ENCODE data around the gene ACADL.

Gene ACADL

GRCh38 chr2:210224941-210225672, at the start of gene ACADL:
Gene ACADL (minus strand): TSS chr2:210225447. CDS start chr2:210225263, 184 bp downstream.
- DNase-seq = no peak

- no peak for DNase-seq
Observed at GRCh38 chr2:210271300-210271699, 46.1 kb upstream of the ACADL start.

GRCh38 chr2:210269148-210269547, 43.9 kb upstream of the ACADL start:
- no peak for DNase-seq

- no peak for DNase-seq
Observed at GRCh38 chr2:210268281-210268680, 43.0 kb upstream of the ACADL start.

DNA sequence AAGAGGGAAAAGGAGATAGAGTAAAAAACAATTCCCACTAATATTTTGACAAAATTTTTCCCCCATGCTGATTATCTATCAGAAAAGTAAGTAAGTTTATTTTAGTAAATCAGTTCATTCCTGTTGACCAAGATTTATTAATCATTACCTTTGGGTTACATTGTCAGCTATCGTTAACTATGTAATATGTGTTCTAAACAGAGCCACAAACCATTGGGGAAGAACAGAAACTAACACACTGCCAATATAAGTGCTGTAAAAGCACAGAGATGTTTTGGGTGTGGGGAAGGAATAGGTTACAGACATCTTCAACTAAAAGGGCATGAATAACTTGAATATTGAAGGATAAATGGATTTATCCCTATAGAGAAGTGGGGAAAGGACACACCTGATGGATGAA, 42.5 kb upstream of the ACADL start:
- DNase-seq = no peak

- DNase-seq = no peak
Observed at GRCh38 chr2:210264282-210264681, 39.0 kb upstream of the ACADL start.

GRCh38 chr2:210263841-210264240, 38.6 kb upstream of the ACADL start:
- no peak for DNase-seq

- no peak for DNase-seq
Observed at GRCh38 chr2:210262036-210262435, 36.8 kb upstream of the ACADL start.

DNA sequence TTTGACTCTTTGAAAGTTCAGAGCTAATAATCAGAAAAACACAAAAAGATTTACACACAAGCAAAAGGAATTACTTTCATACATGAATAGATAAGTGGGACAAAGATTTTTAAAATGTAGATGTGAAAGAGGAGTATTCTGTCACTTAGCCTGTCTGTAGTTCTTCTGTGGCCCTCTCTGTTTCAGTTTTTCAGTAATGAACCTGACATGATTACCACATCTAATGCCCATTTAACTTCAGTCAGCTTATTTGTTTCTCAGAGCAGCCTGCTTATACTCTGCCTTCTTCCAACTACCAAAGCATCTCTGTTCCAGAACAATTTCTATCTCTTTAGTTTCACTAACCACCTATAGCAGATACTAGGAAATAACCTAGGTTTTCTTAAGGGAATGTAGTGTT, 34.4 kb upstream of the ACADL start:
- no peak for DNase-seq

DNA sequence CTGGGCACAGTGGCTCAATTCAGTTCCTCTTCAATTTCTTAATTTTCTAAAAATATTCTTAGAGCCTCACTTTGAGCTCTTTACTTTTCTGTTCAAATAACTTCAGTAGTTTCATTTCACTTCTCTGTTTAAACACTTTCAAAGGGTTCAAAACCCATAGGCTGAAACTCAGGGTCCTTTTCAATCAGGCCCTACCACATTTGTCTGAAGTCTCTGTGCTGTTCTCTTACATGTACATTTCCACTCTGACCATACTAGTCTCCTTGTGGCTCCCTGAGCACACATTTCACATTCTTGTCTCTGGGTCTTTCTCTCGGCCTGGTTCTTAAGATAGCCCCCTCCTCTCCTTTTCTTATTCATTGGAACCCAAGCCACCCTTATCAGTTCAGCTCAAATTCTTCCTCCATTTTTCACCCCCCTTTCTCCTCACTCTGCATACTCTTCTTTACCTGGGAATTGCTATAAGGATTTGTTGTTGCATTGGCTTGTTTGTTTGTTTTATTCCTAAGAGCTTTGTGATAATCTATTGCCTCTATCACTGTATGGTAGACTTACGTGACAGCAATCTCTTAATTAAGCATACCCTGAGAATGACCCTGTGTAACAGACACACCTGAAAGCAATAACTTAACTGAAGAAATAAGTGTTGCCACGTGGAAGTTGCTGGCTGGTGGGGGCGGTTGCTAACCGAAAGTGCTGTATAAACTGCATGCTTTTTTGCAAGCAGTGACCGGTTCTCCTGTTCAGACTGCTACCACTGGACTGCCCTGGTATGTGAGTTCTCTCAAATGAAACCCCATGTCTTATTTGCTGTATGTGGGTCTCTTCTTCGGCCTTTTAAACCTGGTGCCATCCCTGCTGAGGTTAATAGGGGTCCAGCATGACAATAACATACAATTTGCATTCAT, 27.7 kb upstream of the ACADL start:
- no peak for DNase-seq

- DNase-seq = no peak
Observed at GRCh38 chr2:210250622-210251021, 25.4 kb upstream of the ACADL start.

- no peak for DNase-seq
Observed at GRCh38 chr2:210233487-210233886, 8.2 kb upstream of the ACADL start.

GRCh38 chr2:210230984-210231383, 5.7 kb upstream of the ACADL start:
- no peak for DNase-seq

DNA sequence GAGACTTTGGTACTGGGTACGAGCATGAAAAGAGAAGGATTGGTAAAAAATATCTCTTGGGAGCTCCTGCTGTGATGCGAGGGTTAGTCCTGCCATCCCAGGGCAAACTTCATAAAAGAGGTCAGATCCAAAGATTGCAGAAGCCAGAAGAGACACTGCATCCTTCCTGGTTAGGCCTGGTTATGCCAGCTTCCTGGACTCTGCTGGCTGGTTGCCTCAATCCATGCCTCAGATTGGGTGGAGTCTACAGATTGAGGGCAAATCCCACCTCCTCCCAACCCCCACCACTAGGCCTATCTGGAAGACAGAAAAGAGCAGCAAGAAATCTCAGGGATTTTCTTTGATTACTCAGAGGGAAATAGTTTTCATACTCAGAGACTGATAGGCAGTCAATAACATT, 5.3 kb upstream of the ACADL start:
- no peak for DNase-seq

- no peak for DNase-seq
Observed at GRCh38 chr2:210228586-210228985, 3.3 kb upstream of the ACADL start.

GRCh38 chr2:210227290-210228088, 2.2 kb upstream of the ACADL start:
- DNase-seq = no peak

DNA sequence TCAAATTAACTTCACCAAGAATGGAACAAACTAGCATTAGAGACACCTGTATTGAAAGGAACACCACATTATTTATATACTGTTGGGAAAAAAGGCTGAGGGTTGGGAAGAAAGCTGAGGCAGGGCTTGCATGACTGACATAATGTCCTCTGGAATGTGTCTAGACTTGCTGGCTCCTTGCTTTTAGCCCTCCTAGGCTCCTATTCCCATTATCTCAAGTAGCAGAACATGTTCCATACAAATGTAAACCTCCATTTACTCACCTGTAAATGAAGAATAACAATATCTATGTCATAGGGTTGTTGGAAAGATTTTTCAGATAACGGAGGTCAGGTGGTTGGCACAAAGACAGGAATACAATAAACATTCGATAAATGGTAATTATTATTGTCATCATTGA, 976 bp upstream of the ACADL start:
- DNase-seq = no peak

- DNase-seq = no peak
Observed at GRCh38 chr2:210224591-210224940, 681 bp downstream of the ACADL start.

DNA sequence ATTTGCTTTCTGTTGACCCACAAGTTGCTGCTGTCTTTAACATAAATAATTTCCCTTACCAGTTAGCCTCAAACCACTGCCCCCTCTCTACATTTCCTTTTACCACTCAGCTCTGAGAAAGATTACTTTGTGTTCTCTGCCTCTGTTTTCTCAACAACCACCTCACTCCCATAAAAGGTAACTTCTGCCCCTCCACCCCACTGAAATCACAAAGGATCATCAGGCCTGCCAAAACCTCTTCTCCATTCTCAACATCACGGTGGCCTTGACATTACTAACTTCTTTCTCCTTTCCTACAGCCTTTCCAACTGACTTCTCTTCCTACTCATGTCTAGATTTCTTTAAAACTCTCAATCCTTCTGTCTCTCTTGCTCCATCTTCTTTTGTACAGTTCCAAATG, 10.1 kb downstream of the ACADL start:
- no peak for DNase-seq

- DNase-seq = no peak
Observed at GRCh38 chr2:210210185-210210584, 15.1 kb downstream of the ACADL start.

DNA sequence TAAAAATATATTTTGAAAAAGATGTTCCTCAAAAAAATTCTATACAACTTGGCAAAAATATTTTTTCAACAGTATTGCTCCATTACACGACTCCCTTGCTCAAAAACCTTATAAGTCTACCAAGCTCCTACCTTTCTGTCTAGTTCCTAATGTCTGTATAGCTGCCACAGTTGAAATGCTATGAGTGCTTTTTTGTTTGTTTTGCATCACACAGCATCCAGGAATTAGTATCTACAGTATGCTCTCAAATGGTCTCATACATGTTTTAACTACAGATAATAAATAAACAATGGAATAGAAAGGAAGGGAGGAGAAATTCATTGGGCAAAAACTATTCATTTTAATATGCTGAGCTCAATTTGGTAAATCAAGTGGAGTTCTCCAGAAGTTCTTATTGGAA, 17.3 kb downstream of the ACADL start:
- no peak for DNase-seq

DNA sequence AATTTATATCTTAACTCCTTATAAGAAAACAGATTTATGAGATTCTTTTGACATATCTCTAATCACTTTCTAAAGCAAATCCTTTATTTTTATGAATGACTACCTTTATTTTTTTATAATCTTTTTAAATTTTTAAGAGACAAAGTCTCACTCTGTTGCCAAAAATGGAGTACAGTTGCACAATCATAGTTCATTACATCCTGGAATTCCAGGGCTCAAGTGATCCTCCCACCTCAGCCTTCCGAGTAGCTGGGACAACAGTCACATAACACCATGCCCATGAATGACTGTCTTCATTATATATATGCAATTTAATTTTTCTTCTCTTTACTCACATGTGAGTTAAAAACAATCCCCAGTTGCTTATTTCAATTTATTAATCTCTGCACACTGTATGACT, 21.7 kb downstream of the ACADL start:
- no peak for DNase-seq

DNA sequence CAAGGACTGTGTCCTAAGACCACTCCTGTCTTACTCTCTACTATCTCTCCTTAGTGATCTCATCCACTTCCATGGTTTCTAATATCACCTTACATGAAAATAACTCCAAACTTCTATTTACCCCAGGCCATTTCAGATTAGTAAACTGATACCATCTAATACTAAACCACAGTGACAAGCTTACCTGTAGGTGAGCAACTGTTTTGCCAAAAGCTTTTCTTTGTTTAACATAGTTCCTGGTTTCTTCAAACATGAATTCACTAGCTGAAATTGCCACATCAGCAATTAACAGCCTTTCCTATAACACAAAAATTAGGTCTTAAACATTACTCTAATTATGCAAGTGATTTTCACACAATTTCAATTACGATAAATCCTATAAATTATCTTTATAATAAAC, 22.1 kb downstream of the ACADL start:
- DNase-seq = no peak

DNA sequence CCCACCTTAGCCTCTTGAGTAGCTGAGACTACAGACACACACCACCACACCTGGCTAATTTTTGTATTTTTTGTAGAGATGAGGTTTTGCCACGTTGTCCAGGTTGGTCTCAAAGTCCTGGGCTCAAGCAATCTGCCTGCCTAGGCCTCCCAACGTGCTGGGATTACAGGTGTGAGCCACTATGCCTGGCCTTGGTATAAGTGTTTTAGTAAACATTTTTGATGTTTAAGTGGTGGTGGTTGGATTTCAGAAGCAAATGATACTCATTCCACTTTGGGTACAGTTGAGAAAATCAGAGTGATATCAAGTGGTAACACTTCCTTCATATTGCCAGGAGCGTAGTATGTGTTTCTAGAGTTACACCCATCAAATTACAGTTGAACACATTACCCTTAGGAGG, 25.4 kb downstream of the ACADL start:
- DNase-seq = no peak

All from activated CD4-positive, alpha-beta T cell treated with anti-CD3 and anti-CD28 coated beads for 1 hour (primary cell).